ENCODE data around the gene NAP1L4.
"Not testable (repeated sequence)": the region's sequence is repeated elsewhere in the genome, so short reads cannot be mapped to it uniquely, and the experiment has no call there.

Gene NAP1L4

DNA sequence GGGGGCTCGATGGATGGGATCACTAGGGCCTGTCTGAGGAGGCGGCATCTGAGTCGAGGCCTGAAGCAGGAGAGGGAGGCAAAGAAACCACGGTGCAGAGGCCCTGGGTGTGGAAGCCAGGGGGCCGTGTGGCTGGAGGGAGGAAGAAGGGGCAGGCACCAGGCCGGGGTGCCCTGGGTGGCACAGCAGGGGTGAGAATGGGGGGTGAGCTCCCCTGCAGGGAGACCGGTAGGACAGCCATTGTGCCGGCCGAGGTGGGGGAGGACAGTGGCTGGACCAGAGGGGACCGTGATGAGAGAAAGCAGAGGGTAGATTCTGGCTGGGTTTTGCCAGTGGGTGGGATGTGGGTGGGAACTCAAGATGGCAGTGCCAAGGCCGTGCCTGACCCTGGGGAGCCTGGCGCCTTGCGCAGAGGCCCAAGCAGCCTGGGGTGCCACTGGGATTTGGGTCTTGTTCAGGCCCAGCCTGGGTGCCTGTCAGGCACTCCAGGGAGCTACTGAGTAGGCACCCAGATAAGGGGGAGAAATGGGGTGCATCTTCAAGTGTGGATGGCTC lies 81.7 kb downstream of the NAP1L4 start:
- H3K27ac ChIP-seq, result peak overlapping the region; percentile 96
- TF ChIP-seq, protein P1, sequence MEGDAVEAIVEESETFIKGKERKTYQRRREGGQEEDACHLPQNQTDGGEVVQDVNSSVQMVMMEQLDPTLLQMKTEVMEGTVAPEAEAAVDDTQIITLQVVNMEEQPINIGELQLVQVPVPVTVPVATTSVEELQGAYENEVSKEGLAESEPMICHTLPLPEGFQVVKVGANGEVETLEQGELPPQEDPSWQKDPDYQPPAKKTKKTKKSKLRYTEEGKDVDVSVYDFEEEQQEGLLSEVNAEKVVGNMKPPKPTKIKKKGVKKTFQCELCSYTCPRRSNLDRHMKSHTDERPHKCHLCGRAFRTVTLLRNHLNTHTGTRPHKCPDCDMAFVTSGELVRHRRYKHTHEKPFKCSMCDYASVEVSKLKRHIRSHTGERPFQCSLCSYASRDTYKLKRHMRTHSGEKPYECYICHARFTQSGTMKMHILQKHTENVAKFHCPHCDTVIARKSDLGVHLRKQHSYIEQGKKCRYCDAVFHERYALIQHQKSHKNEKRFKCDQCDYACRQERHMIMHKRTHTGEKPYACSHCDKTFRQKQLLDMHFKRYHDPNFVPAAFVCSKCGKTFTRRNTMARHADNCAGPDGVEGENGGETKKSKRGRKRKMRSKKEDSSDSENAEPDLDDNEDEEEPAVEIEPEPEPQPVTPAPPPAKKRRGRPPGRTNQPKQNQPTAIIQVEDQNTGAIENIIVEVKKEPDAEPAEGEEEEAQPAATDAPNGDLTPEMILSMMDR (IDR thresholded peaks at IDR 0.05), result no peak
- TF ChIP-seq ZFX (IDR thresholded peaks at IDR 0.05; ENCODE audit: borderline replicate concordance), result no peak

DNA sequence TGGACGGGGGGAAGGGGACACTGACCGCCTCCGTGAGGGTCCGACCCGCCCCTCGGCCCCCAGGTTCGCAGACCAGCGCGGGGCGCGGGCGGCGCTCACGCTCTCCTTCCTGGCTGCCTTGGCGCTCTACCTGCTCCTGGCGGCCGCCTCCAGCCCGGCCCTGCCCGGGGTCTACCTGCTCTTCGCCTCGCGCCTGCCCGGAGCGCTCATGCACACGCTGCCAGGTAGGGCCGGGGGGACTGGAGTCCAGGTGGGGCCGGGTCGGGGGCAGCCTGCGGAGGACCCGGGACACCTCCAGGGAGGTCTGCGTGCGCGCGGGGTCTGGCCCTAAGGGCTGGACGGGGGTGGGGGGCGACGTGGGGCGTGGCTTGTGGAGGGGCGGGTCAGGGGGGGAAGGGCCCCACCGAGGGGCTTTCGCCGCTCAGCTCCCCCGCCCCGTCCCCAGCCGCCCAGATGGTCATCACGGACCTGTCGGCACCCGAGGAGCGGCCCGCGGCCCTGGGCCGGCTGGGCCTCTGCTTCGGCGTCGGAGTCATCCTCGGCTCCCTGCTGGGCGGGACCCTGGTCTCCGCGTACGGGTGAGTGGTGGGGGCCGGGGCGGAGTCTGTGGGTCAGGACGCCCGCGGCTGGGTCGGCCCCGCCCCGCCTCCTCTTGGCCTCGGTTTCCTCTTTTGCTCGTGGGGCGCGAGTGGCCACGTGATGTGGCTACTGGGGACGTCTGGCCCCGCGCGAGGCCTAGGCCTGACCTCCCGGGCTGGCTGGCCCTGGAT lies 82.8 kb downstream of the NAP1L4 start:
- TF ChIP-seq, protein P1 (IDR thresholded peaks at IDR 0.05), result no peak
- TF ChIP-seq ZFX (IDR thresholded peaks at IDR 0.05; ENCODE audit: borderline replicate concordance), result no peak
- H3K27ac ChIP-seq, result peak overlapping the region; percentile 96; the same call in 1 of the 2 replicates

DNA sequence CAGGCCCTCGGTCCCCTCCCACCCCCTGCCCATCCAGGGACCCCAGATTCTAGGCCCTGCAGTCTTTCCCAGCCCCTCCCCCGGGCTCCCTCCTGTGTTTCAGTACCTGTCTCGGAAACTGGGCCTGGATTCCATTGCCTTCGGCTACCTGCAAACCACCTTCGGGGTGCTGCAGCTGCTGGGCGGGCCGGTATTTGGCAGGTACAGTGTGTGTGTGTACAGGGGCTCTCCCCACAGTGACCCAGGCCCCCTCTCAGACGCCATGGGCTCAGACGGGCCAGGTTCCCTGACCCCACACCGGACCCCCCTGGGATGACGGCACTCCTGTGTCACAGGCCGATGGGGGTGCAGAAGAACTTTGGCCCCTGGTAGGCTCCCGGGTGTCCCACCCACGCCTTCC lies 84.0 kb downstream of the NAP1L4 start:
- TF ChIP-seq, protein P1 (IDR thresholded peaks at IDR 0.05), result no peak
- TF ChIP-seq ZFX (IDR thresholded peaks at IDR 0.05; ENCODE audit: borderline replicate concordance), result no peak
- H3K27ac ChIP-seq, result no peak overlapping the region

DNA sequence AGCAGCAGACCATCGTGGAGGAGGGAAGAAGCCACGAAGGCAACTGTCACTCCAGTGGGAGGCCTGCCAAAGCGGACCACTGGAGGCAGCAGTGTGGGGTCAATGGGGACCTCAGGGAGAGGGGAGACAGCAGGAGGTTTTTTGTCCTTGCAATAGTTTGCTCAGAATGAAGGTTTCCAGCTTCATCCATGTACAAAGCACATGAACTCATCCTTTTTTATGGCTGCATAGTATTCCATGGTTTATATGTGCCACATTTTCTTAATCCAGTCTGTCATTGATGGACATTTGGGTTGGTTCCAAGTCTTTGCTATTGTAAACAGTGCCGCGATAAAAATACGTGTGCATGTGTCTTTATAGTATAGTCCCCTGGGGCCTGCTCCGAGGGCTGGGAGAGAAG lies 86.8 kb downstream of the NAP1L4 start:
- H3K27ac ChIP-seq, result not testable (repeated sequence)

DNA sequence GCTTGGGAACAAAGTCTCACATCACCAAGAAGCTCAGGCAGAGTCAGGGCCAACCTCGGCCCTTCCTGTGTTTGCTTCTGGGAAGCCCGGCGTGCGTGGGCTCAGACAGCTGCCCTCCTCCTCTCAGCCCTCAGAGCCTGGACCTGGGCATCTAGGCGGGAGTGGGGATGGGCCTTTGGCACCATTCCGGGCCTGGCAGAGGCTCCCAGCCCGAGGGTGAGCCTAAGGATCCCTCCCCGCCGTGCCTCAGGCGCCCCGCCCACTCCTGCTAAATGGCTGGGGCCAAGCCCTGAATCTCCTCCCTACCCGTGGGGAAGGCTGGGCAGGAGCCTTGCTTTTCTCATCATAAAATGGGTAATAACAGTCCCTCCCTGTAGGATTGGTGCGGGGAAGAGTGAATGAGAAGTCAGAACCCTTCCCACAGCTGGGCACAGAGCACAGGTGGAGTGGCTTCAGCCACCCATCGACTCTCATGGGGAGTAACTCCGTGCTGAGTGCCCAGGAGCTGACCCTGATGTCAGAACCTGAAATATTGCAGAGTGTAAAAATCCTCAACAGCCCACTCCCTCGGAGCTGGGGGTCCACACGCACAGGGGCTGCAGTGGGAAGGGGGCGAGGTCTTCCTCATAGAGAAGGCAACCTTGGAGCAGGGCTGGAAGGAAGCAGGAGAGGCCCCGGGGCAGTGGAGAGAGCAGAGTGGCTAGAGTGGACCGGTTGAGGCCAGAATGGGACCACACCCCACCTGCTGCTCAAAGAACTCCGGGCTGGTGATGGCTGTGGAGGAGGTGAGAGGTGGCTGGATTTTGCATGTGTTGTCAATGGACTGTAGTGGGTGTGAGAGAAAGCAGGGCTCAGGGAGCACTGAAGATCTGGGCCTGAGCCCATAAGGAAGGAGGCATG lies 87.7 kb downstream of the NAP1L4 start:
- no peak overlapping the region for H3K27ac ChIP-seq
- no peak for TF ChIP-seq ZFX (IDR thresholded peaks at IDR 0.05; ENCODE audit: borderline replicate concordance)
- TF ChIP-seq, protein P1 (IDR thresholded peaks at IDR 0.05), result no peak

- TF ChIP-seq ZFX (IDR thresholded peaks at IDR 0.05; ENCODE audit: borderline replicate concordance), result no peak
- TF ChIP-seq, protein P1 (IDR thresholded peaks at IDR 0.05), result no peak
- no peak overlapping the region for H3K27ac ChIP-seq
Measured at GRCh38 chr11:2903672-2904011, 88.5 kb downstream of the NAP1L4 start.

GRCh38 chr11:2902784-2903671 lies 89.1 kb downstream of the NAP1L4 start:
- H3K27ac ChIP-seq, result peak overlapping the region; percentile 53
- TF ChIP-seq, protein P1 (IDR thresholded peaks at IDR 0.05), result no peak
- no peak for TF ChIP-seq ZFX (IDR thresholded peaks at IDR 0.05; ENCODE audit: borderline replicate concordance)

Measured in 22Rv1 (cell line).